HG03103 (cell line): Measurements from ENCODE around the gene KHDC3L.
"Not testable (repeated sequence)": the region's sequence is repeated elsewhere in the genome, so short reads cannot be mapped to it uniquely, and the experiment has no call there.

ENCODE experiments used
- ATAC-seq: cut with Tn5 transposase; IDR thresholded peaks from one replicate; pipeline ENCODE4 v1.9.1; 2021; ENCODE audit warnings: low read depth; ENCODE audit not compliant: unreplicated experiment

KHDC3L gene

GRCh38 chr6:73369157-73369556, 6.7 kb downstream of the KHDC3L start:
- no peak for ATAC-seq

- no peak for ATAC-seq
Observed at GRCh38 chr6:73369563-73369962, 7.1 kb downstream of the KHDC3L start, which contains the start of gene OOEP. OOEP (minus strand) TSS chr6:73369897; CDS start chr6:73369792, 105 bp downstream.

- no peak for ATAC-seq
Observed at GRCh38 chr6:73371984-73372383, 9.5 kb downstream of the KHDC3L start.

GRCh38 chr6:73372516-73372915, 10.1 kb downstream of the KHDC3L start:
- no peak for ATAC-seq

GRCh38 chr6:73375216-73375615, 12.8 kb downstream of the KHDC3L start:
- ATAC-seq = no peak

- ATAC-seq = no peak
Observed at GRCh38 chr6:73377225-73377624, 14.8 kb downstream of the KHDC3L start.

GRCh38 chr6:73381531-73381930, 19.1 kb downstream of the KHDC3L start:
- not testable (repeated sequence) for ATAC-seq

GRCh38 chr6:73382462-73383113, 20.1 kb downstream of the KHDC3L start:
- no peak for ATAC-seq

- ATAC-seq = peak; percentile 12
Observed at GRCh38 chr6:73388433-73388799, 26.0 kb downstream of the KHDC3L start.

GRCh38 chr6:73388800-73389512, 26.5 kb downstream of the KHDC3L start:
- peak; percentile 64 for ATAC-seq

- no peak for ATAC-seq
Observed at GRCh38 chr6:73389854-73390253, 27.4 kb downstream of the KHDC3L start.

GRCh38 chr6:73391675-73392074, 29.2 kb downstream of the KHDC3L start:
- no peak for ATAC-seq

- ATAC-seq = not testable (repeated sequence)
Observed at GRCh38 chr6:73392188-73392587, 29.7 kb downstream of the KHDC3L start.

GRCh38 chr6:73393278-73393677, 30.8 kb downstream of the KHDC3L start:
- ATAC-seq = no peak

- ATAC-seq = no peak
Observed at GRCh38 chr6:73394577-73395354, 32.3 kb downstream of the KHDC3L start, which contains the start of gene DDX43. DDX43 (plus strand) TSS chr6:73394828; CDS start chr6:73394906, 78 bp downstream.

- ATAC-seq = no peak
Observed at GRCh38 chr6:73395875-73396274, 33.4 kb downstream of the KHDC3L start.

GRCh38 chr6:73400656-73401055, 38.2 kb downstream of the KHDC3L start:
- ATAC-seq = no peak

GRCh38 chr6:73409395-73409794, 46.9 kb downstream of the KHDC3L start:
- ATAC-seq = no peak

GRCh38 chr6:73413102-73413501, 50.6 kb downstream of the KHDC3L start:
- ATAC-seq = no peak
